ENCODE measurements around the gene ZNF428. TPM values are rescaled to one million over a fixed set of nuclear protein-coding genes. Genes with fewer than 3 reads are reported as not detected.

Gene ZNF428
- total RNA-seq, 1 donor from 2014 or later, result 97.7 TPM

DNA sequence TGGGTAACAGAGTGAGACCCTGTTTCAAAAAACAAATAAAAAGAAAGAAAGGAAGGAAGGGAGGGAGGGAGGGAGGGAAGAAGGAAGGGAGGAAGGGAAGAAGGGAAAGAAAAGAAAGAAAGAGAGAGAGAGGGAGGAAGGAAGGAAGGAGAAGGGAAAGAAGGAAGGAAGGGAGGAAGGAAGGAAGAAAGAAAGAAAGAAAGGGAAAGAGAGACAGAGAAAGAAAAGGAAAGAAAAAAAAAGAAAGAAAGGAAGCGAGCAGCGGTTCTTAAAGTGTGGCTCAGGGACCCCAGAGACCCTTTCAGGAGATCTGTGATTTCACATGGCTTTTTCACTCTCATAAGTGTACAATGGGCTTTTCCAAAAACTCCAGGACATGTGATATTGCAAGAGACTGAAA, 30.1 kb upstream of the ZNF428 start:
- Mint-ChIP-seq H3K9me3 (ENCODE audit: unreplicated experiment) (no peaks in the 10 kb centered on the region), H3K27ac (ENCODE audit: unreplicated experiment) (no peak overlapping the region), H3K4me3 (ENCODE audit: unreplicated experiment) (no peak overlapping the region), H3K36me3 (ENCODE audit: low read depth, unreplicated experiment) (peaks cover 13% of the 10 kb centered on the region), H3K4me1 (ENCODE audit: unreplicated experiment) (peaks cover 3% of the 10 kb centered on the region), H3K27me3 (ENCODE audit: unreplicated experiment) (peaks cover 8% of the 10 kb centered on the region)
- TF ChIP-seq, protein P1, sequence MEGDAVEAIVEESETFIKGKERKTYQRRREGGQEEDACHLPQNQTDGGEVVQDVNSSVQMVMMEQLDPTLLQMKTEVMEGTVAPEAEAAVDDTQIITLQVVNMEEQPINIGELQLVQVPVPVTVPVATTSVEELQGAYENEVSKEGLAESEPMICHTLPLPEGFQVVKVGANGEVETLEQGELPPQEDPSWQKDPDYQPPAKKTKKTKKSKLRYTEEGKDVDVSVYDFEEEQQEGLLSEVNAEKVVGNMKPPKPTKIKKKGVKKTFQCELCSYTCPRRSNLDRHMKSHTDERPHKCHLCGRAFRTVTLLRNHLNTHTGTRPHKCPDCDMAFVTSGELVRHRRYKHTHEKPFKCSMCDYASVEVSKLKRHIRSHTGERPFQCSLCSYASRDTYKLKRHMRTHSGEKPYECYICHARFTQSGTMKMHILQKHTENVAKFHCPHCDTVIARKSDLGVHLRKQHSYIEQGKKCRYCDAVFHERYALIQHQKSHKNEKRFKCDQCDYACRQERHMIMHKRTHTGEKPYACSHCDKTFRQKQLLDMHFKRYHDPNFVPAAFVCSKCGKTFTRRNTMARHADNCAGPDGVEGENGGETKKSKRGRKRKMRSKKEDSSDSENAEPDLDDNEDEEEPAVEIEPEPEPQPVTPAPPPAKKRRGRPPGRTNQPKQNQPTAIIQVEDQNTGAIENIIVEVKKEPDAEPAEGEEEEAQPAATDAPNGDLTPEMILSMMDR (IDR thresholded peaks at IDR 0.05; ENCODE audit: unreplicated experiment), result no peak
- no peak for DNase-seq (ENCODE audit: low spot score)

DNA sequence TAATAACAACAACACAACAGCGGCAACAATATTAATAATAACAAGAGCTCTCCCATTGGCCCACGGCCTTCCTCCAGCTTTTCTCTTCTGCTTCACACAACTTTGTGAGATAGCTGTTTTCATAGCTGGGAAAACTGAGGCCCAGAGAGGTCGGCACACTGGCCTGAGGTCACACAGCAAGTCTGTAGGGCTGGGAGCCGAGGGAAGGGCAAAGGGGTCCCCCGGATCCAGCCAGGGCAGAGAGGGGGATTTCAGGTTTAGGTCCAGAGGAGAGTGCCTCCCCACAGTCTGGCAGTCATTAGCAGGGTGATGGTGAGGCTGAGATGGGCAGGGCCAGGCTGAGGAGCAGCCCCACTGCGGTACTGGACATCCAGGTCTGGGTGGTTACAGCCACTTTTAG, 29.2 kb upstream of the ZNF428 start:
- no peak for DNase-seq (ENCODE audit: low spot score)
- Mint-ChIP-seq H3K36me3 (ENCODE audit: low read depth, unreplicated experiment) (peaks cover 13% of the 10 kb centered on the region), H3K4me3 (ENCODE audit: unreplicated experiment) (no peak overlapping the region), H3K9me3 (ENCODE audit: unreplicated experiment) (no peaks in the 10 kb centered on the region), H3K4me1 (ENCODE audit: unreplicated experiment) (peaks cover 3% of the 10 kb centered on the region), H3K27me3 (ENCODE audit: unreplicated experiment) (peaks cover 8% of the 10 kb centered on the region), H3K27ac (ENCODE audit: unreplicated experiment) (no peak overlapping the region)
- TF ChIP-seq, protein P1 (IDR thresholded peaks at IDR 0.05; ENCODE audit: unreplicated experiment), result no peak

DNA sequence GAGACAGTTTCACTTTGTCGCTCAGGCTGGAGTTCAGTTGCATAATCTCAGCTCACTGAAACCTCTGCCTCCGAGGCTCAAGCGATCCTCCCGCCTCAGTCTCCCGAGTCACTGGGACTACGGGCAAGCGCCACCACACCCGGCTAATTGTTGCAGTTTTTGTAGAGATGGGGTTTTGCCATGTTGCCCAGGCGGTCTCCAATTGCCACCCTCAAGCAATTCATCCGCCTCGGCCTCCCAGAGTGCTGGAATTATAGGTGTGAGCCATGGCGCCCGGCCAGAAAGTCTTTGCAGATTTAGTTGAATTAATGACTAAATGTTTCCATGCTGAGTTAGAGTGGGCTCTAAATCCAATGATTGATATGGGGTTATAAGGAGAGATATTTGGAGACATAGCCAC, 24.8 kb upstream of the ZNF428 start:
- peaks cover 14% of the 10 kb centered on the region for H3K27me3 Mint-ChIP-seq (ENCODE audit: unreplicated experiment)
- H3K4me3 Mint-ChIP-seq (ENCODE audit: unreplicated experiment), result no peak overlapping the region
- no peak overlapping the region for H3K27ac Mint-ChIP-seq (ENCODE audit: unreplicated experiment)
- TF ChIP-seq, protein P1 (IDR thresholded peaks at IDR 0.05; ENCODE audit: unreplicated experiment), result no peak
- DNase-seq (ENCODE audit: low spot score), result no peak
- peaks cover under 1% of the 10 kb centered on the region for H3K4me1 Mint-ChIP-seq (ENCODE audit: unreplicated experiment)
- no peaks in the 10 kb centered on the region for H3K9me3 Mint-ChIP-seq (ENCODE audit: unreplicated experiment)
- peaks cover 13% of the 10 kb centered on the region for H3K36me3 Mint-ChIP-seq (ENCODE audit: low read depth, unreplicated experiment)

DNA sequence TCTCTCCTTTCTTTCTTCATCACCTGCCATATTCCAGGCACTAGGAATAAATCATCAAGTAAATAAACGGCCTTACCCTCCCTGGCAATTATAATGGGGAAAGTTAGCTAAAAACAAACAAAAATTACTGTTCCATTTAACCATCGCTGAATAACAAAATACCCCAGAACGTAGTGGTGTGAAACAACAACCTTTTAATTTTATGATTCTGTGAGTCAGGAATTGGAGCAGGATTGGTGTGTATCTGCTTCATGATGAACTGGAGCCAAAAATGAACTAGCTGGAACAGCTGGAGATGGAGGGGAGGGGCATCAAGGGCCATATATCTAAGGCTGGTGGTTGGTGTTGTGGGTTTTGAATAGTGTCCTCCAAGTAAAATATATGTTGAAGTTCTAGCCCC, 23.9 kb upstream of the ZNF428 start:
- DNase-seq (ENCODE audit: low spot score), result no peak
- no peaks in the 10 kb centered on the region for H3K9me3 Mint-ChIP-seq (ENCODE audit: unreplicated experiment)
- peaks cover 6% of the 10 kb centered on the region for H3K4me1 Mint-ChIP-seq (ENCODE audit: unreplicated experiment)
- H3K27ac Mint-ChIP-seq (ENCODE audit: unreplicated experiment), result no peak overlapping the region
- H3K4me3 Mint-ChIP-seq (ENCODE audit: unreplicated experiment), result no peak overlapping the region
- H3K36me3 Mint-ChIP-seq (ENCODE audit: low read depth, unreplicated experiment), result peaks cover 17% of the 10 kb centered on the region
- TF ChIP-seq, protein P1 (IDR thresholded peaks at IDR 0.05; ENCODE audit: unreplicated experiment), result no peak
- peaks cover 22% of the 10 kb centered on the region for H3K27me3 Mint-ChIP-seq (ENCODE audit: unreplicated experiment)

DNA sequence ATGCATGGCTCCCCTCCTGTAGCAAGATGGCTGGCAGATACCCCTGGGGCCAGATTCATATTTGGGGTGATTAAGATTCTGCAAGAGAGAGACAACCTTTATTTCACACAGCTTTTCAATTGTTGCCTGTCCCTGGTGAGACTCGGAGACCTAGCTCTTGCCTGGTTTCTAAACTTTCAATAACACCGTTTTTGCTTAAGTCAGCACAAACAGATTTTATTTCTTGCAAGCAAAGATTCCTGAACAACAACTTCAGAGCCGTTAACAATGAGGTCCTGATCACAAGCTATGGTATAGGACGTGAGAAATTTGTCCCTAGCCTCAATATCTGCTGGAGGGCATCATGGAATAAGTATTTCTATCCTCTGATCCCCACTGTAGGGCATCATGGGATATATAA, 23.1 kb upstream of the ZNF428 start:
- Mint-ChIP-seq H3K4me1 (ENCODE audit: unreplicated experiment) (peaks cover 10% of the 10 kb centered on the region), H3K4me3 (ENCODE audit: unreplicated experiment) (no peak overlapping the region), H3K9me3 (ENCODE audit: unreplicated experiment) (no peaks in the 10 kb centered on the region), H3K36me3 (ENCODE audit: low read depth, unreplicated experiment) (peaks cover 15% of the 10 kb centered on the region), H3K27me3 (ENCODE audit: unreplicated experiment) (peaks cover 25% of the 10 kb centered on the region), H3K27ac (ENCODE audit: unreplicated experiment) (no peak overlapping the region)
- DNase-seq (ENCODE audit: low spot score), result no peak
- TF ChIP-seq, protein P1 (IDR thresholded peaks at IDR 0.05; ENCODE audit: unreplicated experiment), result no peak

All from endothelial cell (in vitro differentiated cells).